ENCODE data around the gene SPRN.
"Not testable (repeated sequence)": the region's sequence is repeated elsewhere in the genome, so short reads cannot be mapped to it uniquely, and the experiment has no call there.

SPRN gene

GRCh38 chr10:133415752-133416151, 8.7 kb downstream of the SPRN start:
- no peak for DNase-seq (ENCODE audit: low read depth)
- no peak overlapping the region for H3K4me3 ChIP-seq (ENCODE audit: low read depth, low read length)
- TF ChIP-seq CTCF (IDR thresholded peaks at IDR 0.05; ENCODE audit: low read depth, low read length), result no peak
- no peak for TF ChIP-seq MAX (IDR thresholded peaks at IDR 0.05; ENCODE audit: low read depth, low read length)
- no peak for TF ChIP-seq POLR2A (IDR thresholded peaks at IDR 0.05; ENCODE audit: extremely low read depth, insufficient read length)
- TF ChIP-seq MYC (IDR thresholded peaks at IDR 0.05; ENCODE audit: low read depth, low read length), result no peak

- not testable (repeated sequence) for H3K4me3 ChIP-seq (ENCODE audit: low read depth, low read length); DNase-seq (ENCODE audit: low read depth)
Observed at GRCh38 chr10:133414401-133414800, 10.0 kb downstream of the SPRN start.

GRCh38 chr10:133412381-133412711, 12.1 kb downstream of the SPRN start:
- DNase-seq (ENCODE audit: low read depth), result no peak
- TF ChIP-seq MYC (IDR thresholded peaks at IDR 0.05; ENCODE audit: low read depth, low read length), result no peak
- TF ChIP-seq CTCF (IDR thresholded peaks at IDR 0.05; ENCODE audit: low read depth, low read length), result no peak
- TF ChIP-seq POLR2A (IDR thresholded peaks at IDR 0.05; ENCODE audit: extremely low read depth, insufficient read length), result no peak
- no peak for TF ChIP-seq MAX (IDR thresholded peaks at IDR 0.05; ENCODE audit: low read depth, low read length)
- no peak overlapping the region for H3K4me3 ChIP-seq (ENCODE audit: low read depth, low read length)

GRCh38 chr10:133411523-133412380, 12.7 kb downstream of the SPRN start:
- no peak for TF ChIP-seq CTCF (IDR thresholded peaks at IDR 0.05; ENCODE audit: low read depth, low read length)
- TF ChIP-seq POLR2A (IDR thresholded peaks at IDR 0.05; ENCODE audit: extremely low read depth, insufficient read length), result no peak
- no peak for TF ChIP-seq MAX (IDR thresholded peaks at IDR 0.05; ENCODE audit: low read depth, low read length)
- TF ChIP-seq MYC (IDR thresholded peaks at IDR 0.05; ENCODE audit: low read depth, low read length), result no peak
- no peak overlapping the region for H3K4me3 ChIP-seq (ENCODE audit: low read depth, low read length)
- no peak for DNase-seq (ENCODE audit: low read depth)

- no peak for DNase-seq (ENCODE audit: low read depth)
- TF ChIP-seq MAX (IDR thresholded peaks at IDR 0.05; ENCODE audit: low read depth, low read length), result no peak
- no peak for TF ChIP-seq CTCF (IDR thresholded peaks at IDR 0.05; ENCODE audit: low read depth, low read length)
- TF ChIP-seq MYC (IDR thresholded peaks at IDR 0.05; ENCODE audit: low read depth, low read length), result no peak
- TF ChIP-seq POLR2A (IDR thresholded peaks at IDR 0.05; ENCODE audit: extremely low read depth, insufficient read length), result no peak
- H3K4me3 ChIP-seq (ENCODE audit: low read depth, low read length), result no peak overlapping the region
Observed at GRCh38 chr10:133405844-133406527, 18.4 kb downstream of the SPRN start.

GRCh38 chr10:133405272-133405671, 19.2 kb downstream of the SPRN start:
- no peak overlapping the region for H3K4me3 ChIP-seq (ENCODE audit: low read depth, low read length)
- DNase-seq (ENCODE audit: low read depth), result no peak
- TF ChIP-seq MAX (IDR thresholded peaks at IDR 0.05; ENCODE audit: low read depth, low read length) (no peak), MYC (IDR thresholded peaks at IDR 0.05; ENCODE audit: low read depth, low read length) (no peak), CTCF (IDR thresholded peaks at IDR 0.05; ENCODE audit: low read depth, low read length) (no peak), POLR2A (IDR thresholded peaks at IDR 0.05; ENCODE audit: extremely low read depth, insufficient read length) (no peak)
